SK-N-DZ (cell line): ENCODE measurements around the gene UQCC5. TPM values are rescaled to one million over a fixed set of nuclear protein-coding genes. Genes with fewer than 3 reads are reported as not detected.

Source experiments
- DNase-seq: peaks from one replicate; pipeline ENCODE4 v3.0.0-alpha.2; 2015; ENCODE audit warnings: low spot score
- polyA plus RNA-seq, 2 experiments: library from polyadenylated mRNA; depleted of rRNA; stranded (reverse); fragments of >200 nt; gene quantifications; 2 replicates each; pipeline ENCODE4 v1.2.3, GENCODE V29; 2014

The UQCC5 gene
- polyA plus RNA-seq (2014; cell fraction: cytosol; rRNA removed) = 2.0 and 2.7 TPM in 2 replicates
- polyA plus RNA-seq (2014; cell fraction: nucleus; rRNA removed) = 6.9 and 147 TPM in 2 replicates

- peak; percentile 97 for DNase-seq
These were observed at the start of gene UQCC5 for GRCh38 chr3:52536369-52537164. Gene UQCC5 (plus strand): TSS chr3:52536605. CDS start chr3:52536756, 151 bp downstream.

GRCh38 chr3:52487050-52487787, 49.2 kb upstream of the UQCC5 start:
- DNase-seq = no peak

- no peak for DNase-seq
These were observed 48.4 kb upstream of the UQCC5 start for GRCh38 chr3:52487788-52488691.

- no peak for DNase-seq
These were observed 47.7 kb upstream of the UQCC5 start for GRCh38 chr3:52488746-52489145.

GRCh38 chr3:52489453-52489852, 47.0 kb upstream of the UQCC5 start:
- DNase-seq = no peak

- DNase-seq = no peak
These were observed 46.1 kb upstream of the UQCC5 start for GRCh38 chr3:52490035-52490938.

GRCh38 chr3:52490939-52491526, 45.4 kb upstream of the UQCC5 start:
- no peak for DNase-seq

- DNase-seq = no peak
These were observed 44.3 kb upstream of the UQCC5 start for GRCh38 chr3:52492059-52492458.

- DNase-seq = no peak
These were observed 43.0 kb upstream of the UQCC5 start for GRCh38 chr3:52493232-52494017.

GRCh38 chr3:52494445-52494844, 42.0 kb upstream of the UQCC5 start:
- no peak for DNase-seq

GRCh38 chr3:52494886-52495495, 41.4 kb upstream of the UQCC5 start, which contains the start of gene STAB1:
Gene STAB1 (plus strand): TSS chr3:52495338. CDS start chr3:52495414, 76 bp downstream.
- no peak for DNase-seq

- DNase-seq = no peak
These were observed 40.4 kb upstream of the UQCC5 start for GRCh38 chr3:52495777-52496602.

- no peak for DNase-seq
These were observed 38.0 kb upstream of the UQCC5 start for GRCh38 chr3:52498137-52499054.

GRCh38 chr3:52501046-52501445, 35.4 kb upstream of the UQCC5 start:
- no peak for DNase-seq

GRCh38 chr3:52502001-52502400, 34.4 kb upstream of the UQCC5 start:
- no peak for DNase-seq

GRCh38 chr3:52502808-52503350, 33.5 kb upstream of the UQCC5 start:
- DNase-seq = peak; percentile 29
